Mesenchymal stem cell (in vitro differentiated cells and primary cell): ENCODE measurements around the gene RXFP1.

Experiments used
- DNase-seq: peaks from one replicate; pipeline ENCODE4 v3.0.0-alpha.2; 2013
- H2AFZ ChIP-seq: one replicate; pipeline ENCODE4 v1.6.1; 2013; ENCODE audit warnings: low read depth, mild to moderate bottlenecking, control low read depth, inconsistent platforms, low read length, moderate library complexity
- H2AK5ac ChIP-seq: 2 replicates; pipeline ENCODE4 v1.6.1; 2013; ENCODE audit warnings: low read length, moderate library complexity, mild to moderate bottlenecking, inconsistent platforms; ENCODE audit not compliant: severe bottlenecking
- H2BK120ac ChIP-seq: one replicate; pipeline ENCODE4 v1.6.1; 2013; ENCODE audit warnings: low read depth, mild to moderate bottlenecking, inconsistent platforms, low read length, moderate library complexity
- H2BK12ac ChIP-seq, 2 experiments: one replicate each; pipeline ENCODE4 v1.6.1; 2013; ENCODE audit warnings: inconsistent platforms in 2 of 2, low read length in 2 of 2, mild to moderate bottlenecking in 2 of 2, moderate library complexity in 2 of 2, control low read depth in 1 of 2
- H2BK15ac ChIP-seq: one replicate; pipeline ENCODE4 v1.6.1; 2013; ENCODE audit warnings: mild to moderate bottlenecking, low read depth, inconsistent platforms; ENCODE audit not compliant: poor library complexity, severe bottlenecking
- H2BK5ac ChIP-seq: 2 replicates; pipeline ENCODE4 v1.6.1; 2013; ENCODE audit warnings: low read depth, mild to moderate bottlenecking, low read length, control low read depth, inconsistent platforms; ENCODE audit not compliant: poor library complexity, severe bottlenecking
- H3K14ac ChIP-seq, 2 experiments: one replicate each; pipeline ENCODE4 v1.6.1; 2013; ENCODE audit warnings: inconsistent platforms in 2 of 2, low read length in 2 of 2, control low read depth in 1 of 2, mild to moderate bottlenecking in 1 of 2, moderate library complexity in 1 of 2
- H3K18ac ChIP-seq, 2 experiments: one replicate each; pipeline ENCODE4 v1.6.1; 2013; ENCODE audit warnings: inconsistent platforms in 2 of 2, low read length in 2 of 2, control low read depth in 1 of 2, low read depth in 1 of 2, mild to moderate bottlenecking in 1 of 2
- H3K23ac ChIP-seq, 2 experiments: one replicate each; pipeline ENCODE4 v1.6.1; 2013; ENCODE audit warnings: inconsistent platforms in 2 of 2, low read length in 2 of 2, mild to moderate bottlenecking in 2 of 2, moderate library complexity in 2 of 2, control low read depth in 1 of 2
- H3K27ac ChIP-seq: 2 replicates; pipeline ENCODE4 v1.5.1; 2013; ENCODE audit warnings: mild to moderate bottlenecking, moderate library complexity, low read length, control low read depth, inconsistent platforms; ENCODE audit not compliant: poor library complexity, severe bottlenecking
- H3K27me3 ChIP-seq, 2 experiments: 2 replicates each; pipeline versions ENCODE4 v1.6.1 to v1.7.0; 2013; ENCODE audit warnings: low read length in 2 of 2, mild to moderate bottlenecking in 2 of 2, moderate library complexity in 2 of 2, control low read depth in 1 of 2, inconsistent platforms in 1 of 2; ENCODE audit not compliant: control insufficient read depth in 1 of 2, insufficient read depth in 1 of 2
- H3K36me3 ChIP-seq, 2 experiments: 2 replicates each; pipeline versions ENCODE4 v1.6.1 to v1.7.0; 2013; ENCODE audit warnings: low read length in 2 of 2, control low read depth in 1 of 2, inconsistent platforms in 1 of 2, low read depth in 1 of 2, mild to moderate bottlenecking in 1 of 2; ENCODE audit not compliant: insufficient read depth in 2 of 2, control insufficient read depth in 1 of 2
- H3K4ac ChIP-seq, 2 experiments: one replicate each; pipeline ENCODE4 v1.6.1; 2013; ENCODE audit warnings: inconsistent platforms in 2 of 2, low read length in 2 of 2, mild to moderate bottlenecking in 2 of 2, moderate library complexity in 2 of 2, control low read depth in 1 of 2, low read depth in 1 of 2
- H3K4me1 ChIP-seq: 2 replicates; pipeline ENCODE4 v1.6.1; 2013; ENCODE audit warnings: low read depth, low read length, control low read depth; ENCODE audit not compliant: control insufficient read depth, insufficient read depth
- H3K4me2 ChIP-seq: 2 replicates; pipeline ENCODE4 v1.6.1; 2013; ENCODE audit warnings: low read length, mild to moderate bottlenecking, inconsistent platforms; ENCODE audit not compliant: poor library complexity, severe bottlenecking
- H3K4me3 ChIP-seq, 2 experiments: 2 replicates each; pipeline versions ENCODE4 v1.5.1 to v1.7.0; 2013; ENCODE audit warnings: low read length in 2 of 2, mild to moderate bottlenecking in 2 of 2, control low read depth in 1 of 2, low read depth in 1 of 2; ENCODE audit not compliant: insufficient read depth in 1 of 2
- H3K79me1 ChIP-seq: replicated peaks from 2 replicates; pipeline ENCODE4 v1.6.1; 2013; ENCODE audit warnings: mild to moderate bottlenecking, control low read depth, low read length, inconsistent platforms; ENCODE audit not compliant: poor library complexity, severe bottlenecking
- H3K9ac ChIP-seq: 2 replicates; pipeline ENCODE4 v1.7.0; 2013; ENCODE audit warnings: mild to moderate bottlenecking, low read length, moderate library complexity
- H3K9me3 ChIP-seq: 2 replicates; pipeline ENCODE4 v1.7.0; 2013; ENCODE audit warnings: mild to moderate bottlenecking, low read length; ENCODE audit not compliant: control insufficient read depth
- H4K8ac ChIP-seq: one replicate; pipeline ENCODE4 v1.6.1; 2013; ENCODE audit warnings: inconsistent platforms, mild to moderate bottlenecking, low read length, moderate library complexity
- H4K91ac ChIP-seq: one replicate; pipeline ENCODE4 v1.6.1; 2013; ENCODE audit warnings: mild to moderate bottlenecking, low read length, inconsistent platforms
- WGBS: methylation state at CpG from one replicate; pipeline ENCODE4 v1.1.7; 2013; ENCODE audit warnings: mixed read lengths; 5-methylcytosine and 5-hydroxymethylcytosine counted together

Gene RXFP1

GRCh38 chr4:158610790-158611189 lies 89.1 kb downstream of the RXFP1 start:
- Histone ChIP-seq H3K18ac (no peak overlapping the region), H3K27me3 (no peaks in the 10 kb centered on the region), H3K23ac (no peak overlapping the region), H3K4ac (no peak overlapping the region), H3K4me1 (no peaks in the 10 kb centered on the region), H3K14ac (no peak overlapping the region), H2BK120ac (no peak overlapping the region), H3K9ac (no peak overlapping the region), H4K8ac (no peak overlapping the region), H3K9me3 (peaks cover 9% of the 10 kb centered on the region), H2AFZ (no peak overlapping the region), H3K27ac (no peak overlapping the region), H3K4me2 (no peak overlapping the region), H3K79me1 (no peaks in the 10 kb centered on the region), H4K91ac (no peak overlapping the region), H2BK15ac (no peak overlapping the region), H3K36me3 (no peaks in the 10 kb centered on the region), H3K4me3 (no peak overlapping the region), H2BK5ac (no peak overlapping the region), H2AK5ac (no peak overlapping the region), H2BK12ac (no peak overlapping the region)
- WGBS, result no CpG with 5 or more reads among the region's 1 CpG
- DNase-seq, result no peak

- H3K4me1 ChIP-seq, result no peaks in the 10 kb centered on the region
- no peak overlapping the region for H2BK12ac ChIP-seq
- no peak overlapping the region for H2AK5ac ChIP-seq
- H2BK15ac ChIP-seq, result no peak overlapping the region
- H4K91ac ChIP-seq, result no peak overlapping the region
- no peaks in the 10 kb centered on the region for H3K79me1 ChIP-seq
- no peaks in the 10 kb centered on the region for H3K27me3 ChIP-seq
- no peak overlapping the region for H4K8ac ChIP-seq
- 77% methylated on average over 1 of the region's 1 CpG for WGBS
- H2AFZ ChIP-seq, result no peak overlapping the region
- no peak for DNase-seq
- peaks cover 9% of the 10 kb centered on the region for H3K9me3 ChIP-seq
- H2BK5ac ChIP-seq, result no peak overlapping the region
- no peak overlapping the region for H3K4me3 ChIP-seq
- no peak overlapping the region for H3K18ac ChIP-seq
- no peak overlapping the region for H2BK120ac ChIP-seq
- H3K4ac ChIP-seq, result no peak overlapping the region
- no peaks in the 10 kb centered on the region for H3K36me3 ChIP-seq
- no peak overlapping the region for H3K23ac ChIP-seq
- H3K27ac ChIP-seq, result no peak overlapping the region
- H3K4me2 ChIP-seq, result no peak overlapping the region
- H3K9ac ChIP-seq, result no peak overlapping the region
- no peak overlapping the region for H3K14ac ChIP-seq
Measured at GRCh38 chr4:158613046-158613445, 91.4 kb downstream of the RXFP1 start.

- Histone ChIP-seq H3K27ac (no peak overlapping the region), H3K4me3 (no peak overlapping the region), H3K14ac (no peak overlapping the region), H2AFZ (no peak overlapping the region), H3K9me3 (peaks cover 9% of the 10 kb centered on the region), H3K4me1 (no peaks in the 10 kb centered on the region), H3K36me3 (no peaks in the 10 kb centered on the region), H2BK12ac (no peak overlapping the region), H3K4me2 (no peak overlapping the region), H2BK15ac (no peak overlapping the region), H3K79me1 (no peaks in the 10 kb centered on the region), H3K27me3 (no peaks in the 10 kb centered on the region), H4K91ac (no peak overlapping the region), H3K9ac (no peak overlapping the region), H2AK5ac (no peak overlapping the region), H3K4ac (no peak overlapping the region), H3K23ac (no peak overlapping the region), H4K8ac (no peak overlapping the region), H3K18ac (no peak overlapping the region), H2BK120ac (no peak overlapping the region), H2BK5ac (no peak overlapping the region)
- no peak for DNase-seq
Measured at GRCh38 chr4:158617956-158618355, 96.3 kb downstream of the RXFP1 start.

- H2BK5ac ChIP-seq, result no peak overlapping the region
- no peak overlapping the region for H3K27ac ChIP-seq
- no peak overlapping the region for H2BK12ac ChIP-seq
- H3K36me3 ChIP-seq, result no peaks in the 10 kb centered on the region
- H3K79me1 ChIP-seq, result no peaks in the 10 kb centered on the region
- no peak overlapping the region for H3K14ac ChIP-seq
- DNase-seq, result no peak
- H3K4me2 ChIP-seq, result no peak overlapping the region
- no peak overlapping the region for H2AFZ ChIP-seq
- no peaks in the 10 kb centered on the region for H3K9me3 ChIP-seq
- H4K91ac ChIP-seq, result no peak overlapping the region
- H2BK120ac ChIP-seq, result no peak overlapping the region
- no peak overlapping the region for H3K9ac ChIP-seq
- no peaks in the 10 kb centered on the region for H3K27me3 ChIP-seq
- WGBS, result 81% methylated on average over 4 of the region's 4 CpGs
- H3K18ac ChIP-seq, result no peak overlapping the region
- no peak overlapping the region for H2AK5ac ChIP-seq
- no peak overlapping the region for H2BK15ac ChIP-seq
- H4K8ac ChIP-seq, result no peak overlapping the region
- no peaks in the 10 kb centered on the region for H3K4me1 ChIP-seq
- H3K23ac ChIP-seq, result no peak overlapping the region
- no peak overlapping the region for H3K4me3 ChIP-seq
- no peak overlapping the region for H3K4ac ChIP-seq
Measured at GRCh38 chr4:158621729-158622128, 100.0 kb downstream of the RXFP1 start.
